Measurements from ENCODE around the gene MAN1C1. TPM values are rescaled to one million over a fixed set of nuclear protein-coding genes. Genes with fewer than 3 reads are reported as not detected.

The MAN1C1 gene
- total and polyA plus RNA-seq, 2 donors from 2014 or later, result 31.7 to 65.5 TPM

- H3K27me3 ChIP-seq (ENCODE audit: control insufficient read depth, insufficient read depth, low read length), result no peaks in the 10 kb centered on the region
- H3K9ac ChIP-seq (ENCODE audit: low read length in 3 of 3), result no peak overlapping the region
- intact Hi-C loops (cut with DNase I), result no loop called here
- H3K4me3 ChIP-seq (ENCODE audit: low read length in 3 of 3), result peak overlapping the region in 1 of 3 donors; percentile 5
- H3K27ac ChIP-seq (ENCODE audit: low read depth in 2 of 2, low read length in 2 of 2), result no peak overlapping the region
- FAIRE-seq, result no peak
- peak in 2 of 5 donors; percentile 21 to 45 for DNase-seq
- peaks cover 0 to 23% (median 13%) of the 10 kb centered on the region in 3 donors for H3K4me1 ChIP-seq (ENCODE audit: control insufficient read depth in 2 of 3, insufficient read depth in 2 of 3, low read depth in 1 of 3, low read length in 3 of 3)
- H3K9me3 ChIP-seq (ENCODE audit: control insufficient read depth in 2 of 3, insufficient read depth in 1 of 3, low read length in 3 of 3), result no peaks in the 10 kb centered on the region
- no peaks in the 10 kb centered on the region for H3K36me3 ChIP-seq (ENCODE audit: control insufficient read depth in 2 of 3, insufficient read depth in 3 of 3, low read length in 3 of 3)
- TF ChIP-seq CTCF (IDR thresholded peaks at IDR 0.05; ENCODE audit: borderline replicate concordance, extremely low read depth, insufficient read depth), result no peak
These were observed 6.4 kb downstream of the MAN1C1 start for GRCh38 chr1:25623007-25623406.

GRCh38 chr1:25623731-25624130 lies 7.1 kb downstream of the MAN1C1 start:
- Histone ChIP-seq H3K4me1 (ENCODE audit: control insufficient read depth in 2 of 3, insufficient read depth in 2 of 3, low read depth in 1 of 3, low read length in 3 of 3) (peaks cover 0 to 17% (median 10%) of the 10 kb centered on the region in 3 donors), H3K27me3 (ENCODE audit: control insufficient read depth, insufficient read depth, low read length) (no peaks in the 10 kb centered on the region), H3K9ac (ENCODE audit: low read length in 3 of 3) (no peak overlapping the region), H3K36me3 (ENCODE audit: control insufficient read depth in 2 of 3, insufficient read depth in 3 of 3, low read length in 3 of 3) (no peaks in the 10 kb centered on the region), H3K9me3 (ENCODE audit: control insufficient read depth in 2 of 3, insufficient read depth in 1 of 3, low read length in 3 of 3) (no peaks in the 10 kb centered on the region), H3K4me3 (ENCODE audit: low read length in 3 of 3) (no peak overlapping the region), H3K27ac (ENCODE audit: low read depth in 2 of 2, low read length in 2 of 2) (no peak overlapping the region)
- intact Hi-C loops (cut with DNase I), result no loop called here
- FAIRE-seq (no peak), DNase-seq (no peak)
- no peak for TF ChIP-seq CTCF (IDR thresholded peaks at IDR 0.05; ENCODE audit: borderline replicate concordance, extremely low read depth, insufficient read depth)

- peaks cover 0 to 13% (median 10%) of the 10 kb centered on the region in 3 donors for H3K4me1 ChIP-seq (ENCODE audit: control insufficient read depth in 2 of 3, insufficient read depth in 2 of 3, low read depth in 1 of 3, low read length in 3 of 3)
- intact Hi-C loops (cut with DNase I), result no loop called here
These were observed 7.6 kb downstream of the MAN1C1 start for GRCh38 chr1:25624156-25624555.

More at GRCh38 chr1:25624156-25624555, 7.6 kb downstream of the MAN1C1 start:
- H3K9me3 ChIP-seq (ENCODE audit: control insufficient read depth in 2 of 3, insufficient read depth in 1 of 3, low read length in 3 of 3), result no peaks in the 10 kb centered on the region
- no peak overlapping the region for H3K4me3 ChIP-seq (ENCODE audit: low read length in 3 of 3)
- no peak for TF ChIP-seq CTCF (IDR thresholded peaks at IDR 0.05; ENCODE audit: borderline replicate concordance, extremely low read depth, insufficient read depth)
- no peak overlapping the region for H3K9ac ChIP-seq (ENCODE audit: low read length in 3 of 3)
- FAIRE-seq (no peak), DNase-seq (no peak)
- H3K27me3 ChIP-seq (ENCODE audit: control insufficient read depth, insufficient read depth, low read length), result no peaks in the 10 kb centered on the region
- no peak overlapping the region for H3K27ac ChIP-seq (ENCODE audit: low read depth in 2 of 2, low read length in 2 of 2)
- no peaks in the 10 kb centered on the region for H3K36me3 ChIP-seq (ENCODE audit: control insufficient read depth in 2 of 3, insufficient read depth in 3 of 3, low read length in 3 of 3)

All from kidney (tissue), 14 donors.